GM18909 (cell line): ENCODE measurements around the gene KCNQ1OT1.

Experiments used
- ATAC-seq: cut with Tn5 transposase; IDR thresholded peaks from one replicate; pipeline ENCODE4 v1.9.1; 2021; ENCODE audit warnings: mild to moderate bottlenecking; ENCODE audit not compliant: unreplicated experiment, poor library complexity

KCNQ1OT1 gene

DNA sequence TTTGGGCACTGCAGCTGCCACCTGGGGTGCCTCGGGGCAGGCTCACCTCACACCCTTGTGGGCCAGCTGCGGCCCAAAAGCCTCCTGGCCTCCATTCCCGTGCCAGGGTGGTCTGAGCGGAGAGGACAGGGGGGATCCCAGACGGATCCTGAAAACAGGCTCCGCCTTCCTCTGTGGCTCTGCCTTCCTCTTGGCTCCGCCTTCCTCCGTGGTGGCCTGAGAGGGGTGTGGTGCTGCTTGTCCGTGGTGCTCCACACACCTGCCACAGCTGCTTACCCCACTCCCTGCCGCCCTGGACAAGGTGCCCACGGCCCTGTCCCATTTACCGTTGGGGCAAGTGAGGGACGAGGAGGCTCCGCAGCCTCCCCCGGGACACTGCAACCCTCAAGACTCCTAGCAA is 23.2 kb upstream of the KCNQ1OT1 start:
- no peak for ATAC-seq

DNA sequence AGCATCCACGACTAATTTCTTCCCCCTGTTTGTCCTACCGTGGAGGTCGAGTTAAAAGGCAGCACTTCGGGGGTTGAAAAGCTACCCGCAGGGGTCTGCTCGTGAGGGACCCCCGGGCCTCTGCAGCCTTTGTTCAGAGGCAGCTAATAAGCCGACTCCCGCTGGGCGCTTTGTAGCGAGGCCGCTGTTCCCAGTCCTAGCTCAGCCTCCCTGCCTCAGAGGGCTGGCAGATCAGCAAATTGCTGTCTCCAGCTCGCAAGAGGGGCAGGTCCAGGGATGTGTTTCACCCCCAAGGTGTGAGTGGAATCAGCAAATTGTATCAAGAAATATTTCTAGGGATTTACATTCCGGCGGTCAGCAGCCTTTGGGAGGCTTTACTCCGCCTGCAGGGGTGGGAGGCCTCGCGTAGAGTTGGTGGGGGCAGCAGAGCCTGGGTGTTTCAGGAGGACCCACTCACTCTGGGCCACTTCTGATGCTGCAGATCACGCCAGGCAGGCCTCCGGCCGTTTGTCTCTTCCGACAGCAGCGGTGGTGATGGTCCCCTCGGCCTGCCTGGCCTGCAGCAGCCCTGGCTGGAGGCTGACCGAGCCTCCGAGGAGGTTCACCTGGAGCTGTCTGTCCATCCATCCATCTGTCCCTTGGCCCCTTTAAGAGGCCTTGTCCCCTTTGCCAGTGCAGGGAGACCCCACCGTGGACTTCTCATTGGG is 21.6 kb upstream of the KCNQ1OT1 start:
- no peak for ATAC-seq

DNA sequence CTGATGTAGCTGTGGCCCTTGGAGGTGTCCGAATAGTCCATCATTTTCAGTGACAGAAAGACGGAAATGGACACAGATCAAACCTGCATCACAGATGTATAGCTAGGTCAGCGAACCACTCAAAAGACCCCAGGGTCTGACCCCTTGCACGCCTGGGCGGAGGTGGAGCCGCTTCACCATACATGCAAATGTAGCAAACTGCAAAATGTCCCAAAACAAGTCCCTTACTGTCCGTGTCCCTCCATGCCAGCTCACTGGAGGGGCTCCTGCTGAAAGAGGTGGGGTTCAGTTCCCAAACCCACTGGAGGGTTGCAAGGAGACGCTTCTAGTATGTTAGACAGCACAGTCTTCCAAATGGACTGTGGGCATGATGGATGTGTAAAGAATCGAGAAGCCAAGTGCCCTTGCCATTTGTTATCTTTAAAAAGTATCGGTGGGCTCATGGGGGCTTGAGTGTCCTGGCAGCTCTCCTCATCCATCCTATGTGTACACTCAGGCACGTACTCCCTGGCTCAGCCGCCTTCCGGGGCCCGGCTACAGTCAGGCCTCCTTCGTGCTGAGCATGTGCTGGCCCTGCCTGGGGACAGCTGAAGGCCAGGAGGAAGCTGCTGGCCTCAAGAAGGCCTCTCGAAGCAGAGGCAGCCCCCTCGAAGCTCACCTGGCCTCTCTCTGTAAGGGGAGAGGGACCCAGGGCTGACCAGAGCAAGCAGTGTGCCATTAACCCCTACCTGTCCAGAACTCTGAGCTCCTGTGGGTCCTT is 20.2 kb upstream of the KCNQ1OT1 start:
- no peak for ATAC-seq

DNA sequence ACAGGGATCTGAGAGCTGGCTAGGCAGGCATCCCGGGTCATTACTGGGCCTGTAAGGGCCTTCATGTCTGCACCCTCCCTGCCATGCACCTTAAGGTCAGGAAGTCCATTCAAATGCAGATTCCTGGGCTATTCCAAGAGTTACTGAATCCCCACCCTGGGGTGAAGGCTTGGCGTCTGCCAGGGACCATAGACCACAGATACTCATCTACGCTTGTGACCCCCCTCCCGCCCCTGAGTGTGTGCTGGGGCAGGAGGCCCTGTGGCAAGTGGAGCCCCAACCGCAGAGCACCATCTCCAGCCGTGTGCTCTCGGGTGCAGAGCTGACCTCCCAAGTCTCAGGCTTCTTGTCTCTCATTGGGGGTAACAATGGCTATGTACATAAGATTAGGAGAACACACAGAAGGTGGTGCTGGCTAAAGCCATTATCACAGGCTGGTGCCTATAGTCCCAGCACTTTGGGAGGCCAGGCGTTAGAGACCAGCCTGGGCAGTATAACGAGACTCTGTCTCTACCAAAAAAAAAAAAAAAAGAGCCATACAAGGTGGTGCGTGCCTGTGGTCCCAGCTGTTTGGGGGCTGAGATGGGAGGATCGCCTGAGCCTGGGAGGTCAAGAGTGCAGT is 19.1 kb upstream of the KCNQ1OT1 start:
- no peak for ATAC-seq

DNA sequence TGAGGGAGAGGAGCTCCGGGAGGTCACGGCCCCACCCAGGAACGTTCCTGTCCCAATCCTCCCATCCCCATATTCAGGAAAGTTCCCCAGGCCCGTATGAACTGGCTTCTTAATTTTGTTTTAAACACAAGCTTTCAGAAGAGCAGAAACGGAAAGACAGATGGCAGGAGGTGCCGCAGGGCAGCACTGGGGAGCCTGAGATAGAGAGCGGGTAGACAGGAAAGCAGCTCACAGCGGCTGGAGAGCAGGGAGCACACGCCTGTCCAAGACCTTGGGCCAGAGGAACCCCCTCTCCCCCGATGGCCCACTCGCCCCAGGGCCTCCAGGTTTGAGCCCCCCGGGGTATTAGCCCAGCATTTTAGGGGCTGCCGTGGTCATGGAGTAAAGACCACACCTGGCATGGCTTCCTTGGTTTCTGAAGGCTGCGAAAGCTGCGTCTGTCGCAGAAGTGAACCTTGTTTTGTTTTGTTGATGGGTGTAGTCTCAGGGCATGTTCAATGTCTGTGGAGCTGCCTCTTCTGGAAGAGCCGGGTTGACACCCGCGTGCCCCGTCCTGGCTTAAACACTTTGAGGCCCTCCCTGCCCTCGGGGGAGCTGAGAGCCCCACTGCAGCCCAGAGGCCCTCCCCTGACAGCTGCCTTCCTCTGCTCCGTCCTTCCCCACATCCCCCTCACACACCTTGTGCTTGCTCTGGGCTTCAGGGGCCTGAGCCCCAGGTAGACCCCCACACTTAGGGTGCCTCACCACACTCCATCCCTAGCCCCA is 17.9 kb upstream of the KCNQ1OT1 start:
- ATAC-seq = no peak

DNA sequence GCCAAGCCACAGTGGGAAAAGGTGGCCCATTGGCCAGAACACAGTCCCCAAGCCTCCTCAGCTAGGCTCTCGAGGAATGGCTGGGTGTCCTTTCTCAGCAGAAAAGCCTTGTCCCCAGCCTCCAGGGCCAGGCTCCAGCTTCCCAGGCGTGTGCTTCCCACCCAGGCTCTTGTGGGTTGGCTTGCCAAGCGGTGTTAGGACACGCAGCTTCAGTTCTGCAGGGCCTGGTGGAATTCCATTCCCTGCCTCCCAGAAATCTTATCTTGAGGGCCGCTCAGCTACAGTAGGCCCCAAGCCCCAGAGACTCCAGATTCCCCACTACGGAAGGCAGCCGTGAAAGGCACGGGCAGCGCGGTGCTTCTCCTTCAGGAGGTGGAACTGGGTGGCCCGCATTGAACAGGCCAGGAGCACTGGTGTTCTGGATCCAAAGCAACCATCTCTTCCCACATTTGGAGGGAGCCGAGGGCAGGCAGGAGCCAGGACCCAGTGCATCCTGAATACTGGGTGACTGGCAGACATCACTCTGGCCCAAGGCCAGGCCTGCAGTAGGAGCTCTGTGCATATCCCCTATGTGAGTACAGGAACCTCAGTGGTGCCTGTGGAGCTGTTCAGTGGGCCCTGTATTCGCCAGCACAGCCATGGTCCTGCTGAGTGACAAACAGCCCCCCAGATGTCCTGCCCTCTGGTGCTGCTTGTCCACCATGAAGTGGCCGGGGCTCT is 16.7 kb upstream of the KCNQ1OT1 start:
- no peak for ATAC-seq

DNA sequence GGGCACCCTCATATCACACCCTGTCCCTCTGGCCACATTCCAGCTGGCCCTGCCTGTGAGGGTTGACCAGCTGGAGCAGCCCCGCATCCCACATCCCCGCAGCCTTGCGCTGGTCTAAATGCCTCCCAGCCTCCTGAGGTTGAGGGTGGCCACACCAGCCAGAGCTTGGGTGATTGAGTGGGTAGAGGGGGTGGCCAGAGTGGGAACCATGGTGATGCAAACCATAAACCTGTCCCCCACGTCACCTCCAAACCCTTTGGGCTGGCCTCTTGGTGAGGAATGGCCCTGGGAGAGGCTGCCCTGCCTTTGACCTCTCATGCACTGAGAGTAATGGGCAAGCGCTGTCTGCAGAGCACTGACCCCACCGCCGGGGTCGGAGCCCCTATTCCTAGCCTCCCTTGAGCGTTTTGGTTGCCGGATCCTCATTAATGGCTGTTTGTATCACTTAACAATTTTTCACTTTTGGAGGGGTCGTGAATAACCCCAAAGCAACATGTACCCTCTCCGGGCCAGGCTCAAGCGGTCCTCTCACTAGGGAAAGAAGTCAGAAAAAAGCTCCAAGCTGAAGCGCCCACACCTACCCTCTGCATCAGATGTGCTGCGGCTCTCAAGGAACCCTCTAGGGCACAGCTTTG is 16.0 kb upstream of the KCNQ1OT1 start:
- no peak for ATAC-seq

DNA sequence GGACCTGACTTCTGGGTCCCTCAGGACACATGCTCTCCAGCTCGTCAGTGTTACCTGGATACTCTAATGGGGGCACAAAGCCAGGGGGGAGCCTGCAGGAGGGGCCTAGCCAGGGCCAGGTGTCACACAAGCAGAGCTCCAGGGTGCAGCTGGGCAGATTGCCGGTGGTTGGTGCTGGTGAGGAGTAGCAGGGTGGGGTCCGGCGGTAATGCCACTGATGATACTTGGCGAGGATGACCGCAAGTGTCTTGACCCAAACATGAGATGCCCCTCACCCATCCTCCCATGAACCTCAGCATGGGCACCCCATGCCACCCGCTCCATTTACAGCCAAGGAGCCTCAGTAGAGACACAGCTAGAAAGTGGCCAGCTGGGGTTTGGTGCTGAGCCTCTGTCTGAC is 15.1 kb upstream of the KCNQ1OT1 start:
- no peak for ATAC-seq

DNA sequence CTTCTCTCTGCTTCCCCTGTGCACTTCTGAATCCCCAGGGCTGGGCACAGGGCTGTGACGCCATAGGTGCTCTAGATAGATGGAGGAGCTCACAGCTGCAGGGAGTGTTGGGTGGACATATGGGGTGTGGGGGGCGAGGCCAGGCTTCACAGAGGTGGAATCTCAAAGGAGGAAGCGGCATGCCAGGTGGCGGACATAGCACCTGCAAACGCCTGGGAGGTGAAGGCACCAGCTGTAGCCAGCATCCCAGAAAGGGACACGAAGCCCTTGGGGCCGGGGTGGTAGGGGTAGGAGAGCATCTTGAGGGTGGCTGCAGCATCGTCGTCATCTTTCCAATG is 14.6 kb upstream of the KCNQ1OT1 start:
- no peak for ATAC-seq

DNA sequence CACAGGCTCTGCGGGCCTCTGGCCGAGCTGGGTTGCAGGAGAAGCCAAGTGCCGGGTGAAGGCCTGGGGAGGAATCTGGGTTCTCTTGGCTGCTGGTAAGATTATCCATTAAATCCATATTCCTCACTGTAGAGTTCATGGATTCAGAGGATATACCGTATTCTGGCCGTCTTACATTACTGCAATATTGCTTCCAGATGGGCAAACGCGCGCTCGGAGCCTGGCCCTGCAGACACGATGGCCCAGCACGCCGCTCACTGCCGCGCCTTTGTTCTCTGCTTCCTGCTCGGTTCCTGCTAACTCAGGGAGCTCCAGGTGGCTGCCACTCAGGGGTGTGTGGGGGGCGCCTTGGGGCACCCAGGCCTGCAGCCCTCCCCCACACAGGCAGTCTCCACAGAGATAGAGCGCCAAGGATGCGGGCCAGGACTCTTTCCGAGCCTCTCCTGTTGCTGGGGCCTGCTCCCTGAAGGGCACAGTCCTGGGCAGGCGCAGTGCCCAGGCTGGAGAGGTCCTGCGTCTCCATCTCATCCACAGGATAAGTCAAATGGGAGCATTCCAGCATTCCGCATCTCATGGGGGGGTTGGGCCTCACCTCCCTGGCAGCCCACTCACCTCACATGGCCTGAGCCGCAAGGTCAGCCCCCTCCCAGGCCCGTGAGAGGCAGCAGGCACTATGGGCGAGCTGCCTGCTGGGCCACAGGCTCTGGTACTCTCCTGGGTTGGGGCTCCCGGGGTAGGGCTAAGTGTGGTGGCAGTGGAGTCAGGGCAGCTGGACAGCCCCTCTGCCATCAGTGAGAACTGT is 14.1 kb upstream of the KCNQ1OT1 start:
- no peak for ATAC-seq

DNA sequence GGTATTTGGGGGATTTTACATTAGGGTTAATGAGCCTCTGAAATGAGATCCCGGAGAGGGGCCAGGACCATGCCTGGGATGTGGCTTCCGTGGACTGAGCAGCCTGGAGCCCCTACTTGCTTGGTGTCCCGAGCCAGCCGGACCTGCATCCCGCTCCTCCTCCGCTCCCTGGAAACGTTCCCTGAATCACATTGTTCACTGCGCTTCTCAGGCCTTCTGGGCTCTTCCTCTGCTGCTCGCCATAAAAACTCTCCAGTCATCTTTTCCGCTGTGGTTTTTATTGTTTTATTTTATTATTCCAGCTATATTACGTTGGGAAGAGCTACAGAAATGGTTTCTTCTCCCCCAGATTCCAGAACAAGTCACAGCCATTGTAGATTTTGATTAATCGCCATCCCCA is 13.3 kb upstream of the KCNQ1OT1 start:
- no peak for ATAC-seq

DNA sequence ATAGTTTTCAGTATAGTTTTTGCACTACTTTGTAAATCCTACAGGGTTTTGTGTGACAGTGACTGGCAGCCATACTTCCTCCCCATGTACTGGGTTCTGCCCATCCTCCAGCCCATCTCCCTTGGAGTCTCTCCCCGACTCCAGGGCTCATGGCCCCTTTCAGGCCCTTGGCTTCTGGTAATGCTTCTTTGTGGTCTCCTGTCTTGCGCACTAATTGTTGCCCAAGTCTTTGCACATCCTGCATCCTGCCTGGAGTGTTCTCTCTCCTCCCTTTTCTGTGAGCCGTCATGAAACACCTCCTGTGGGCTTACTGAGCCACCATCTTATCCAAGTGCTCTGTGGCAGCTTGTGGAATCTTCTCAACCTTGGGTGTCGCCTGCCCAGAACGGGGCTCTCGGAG is 11.4 kb upstream of the KCNQ1OT1 start:
- no peak for ATAC-seq

DNA sequence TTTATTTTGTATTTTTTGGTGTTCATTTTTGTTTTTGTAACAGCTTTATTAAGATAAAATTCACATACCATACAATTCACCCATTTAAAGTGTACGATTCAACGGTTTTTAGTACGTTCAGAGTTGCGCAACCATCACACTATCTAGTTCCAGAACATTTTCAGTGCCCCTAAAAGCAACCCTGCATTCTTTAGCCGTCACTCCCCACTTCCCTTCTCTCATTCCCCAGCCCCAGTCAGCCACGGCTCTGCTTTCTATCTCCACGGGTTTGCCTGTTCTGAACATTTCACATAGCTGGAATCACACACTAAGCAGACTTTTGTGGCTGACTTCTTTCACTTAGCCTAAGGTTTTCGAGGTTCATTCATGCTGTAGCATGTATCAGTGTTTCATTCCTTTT is 9.6 kb upstream of the KCNQ1OT1 start:
- no peak for ATAC-seq

DNA sequence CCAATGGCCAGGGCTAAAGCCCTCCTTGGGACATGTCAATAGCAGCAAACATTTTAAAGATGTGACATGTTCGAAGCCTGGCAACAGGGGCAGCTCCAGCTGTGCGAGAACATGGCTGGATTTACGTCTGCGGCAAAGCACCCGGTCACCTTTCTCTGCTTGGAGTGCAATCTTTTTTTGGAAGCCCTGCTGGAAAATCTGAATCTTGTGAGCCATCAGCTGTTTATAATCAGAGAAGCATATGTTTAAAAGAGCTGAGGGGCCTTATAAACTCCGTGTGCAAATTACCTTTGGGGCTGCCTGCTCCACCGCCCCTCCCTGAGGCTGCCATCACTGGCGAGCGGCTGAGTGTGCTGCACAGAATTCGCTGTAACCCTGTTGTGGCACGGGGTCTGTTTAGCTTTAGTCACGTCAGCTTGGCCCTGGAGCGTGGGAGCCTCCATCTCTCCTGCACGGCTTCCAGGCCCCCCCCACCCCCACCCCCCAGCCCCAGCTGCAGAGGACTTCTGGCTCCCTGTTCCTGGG is 9.0 kb upstream of the KCNQ1OT1 start:
- ATAC-seq = no peak

DNA sequence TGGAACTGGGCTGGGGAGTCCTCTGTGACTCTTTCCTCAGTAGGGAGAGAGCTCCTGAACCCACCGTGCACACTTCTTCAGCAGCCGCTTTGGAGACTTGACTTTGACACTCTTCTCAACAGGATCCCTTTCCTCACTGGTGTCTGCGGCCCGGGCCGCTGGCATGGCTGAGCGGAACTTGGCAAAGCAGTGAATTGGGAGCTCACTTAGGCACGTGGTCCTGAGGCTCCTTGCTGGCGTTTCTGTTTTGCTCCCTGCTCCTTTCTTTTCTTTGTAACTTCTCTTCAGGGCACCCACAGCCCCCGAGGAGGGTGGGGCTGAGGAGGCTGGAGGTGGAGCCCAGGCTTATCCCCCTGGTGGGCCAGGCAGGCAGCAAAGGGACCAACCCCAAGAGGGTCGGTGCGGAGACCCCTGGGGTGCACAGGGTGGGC is 8.4 kb upstream of the KCNQ1OT1 start:
- no peak for ATAC-seq

DNA sequence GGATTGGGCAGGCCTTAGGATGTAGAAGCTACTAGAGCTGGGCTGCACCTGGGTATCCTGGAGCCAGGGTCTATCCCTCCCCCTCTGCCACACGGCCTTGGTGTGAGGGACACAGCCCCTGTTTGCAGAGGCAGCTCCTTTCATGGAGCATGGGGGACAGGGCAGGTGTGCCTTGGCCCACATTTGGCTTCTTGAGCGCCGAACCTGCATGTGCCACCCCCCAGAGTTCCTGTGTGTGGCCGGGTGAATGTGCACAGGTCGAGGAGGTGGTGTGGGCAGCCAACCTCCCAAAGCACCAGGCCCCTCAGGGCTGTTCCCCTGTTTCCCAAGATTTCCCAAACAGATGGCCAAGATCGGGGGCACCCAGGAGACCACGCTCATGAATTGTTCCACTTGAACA is 7.9 kb upstream of the KCNQ1OT1 start:
- ATAC-seq = no peak

DNA sequence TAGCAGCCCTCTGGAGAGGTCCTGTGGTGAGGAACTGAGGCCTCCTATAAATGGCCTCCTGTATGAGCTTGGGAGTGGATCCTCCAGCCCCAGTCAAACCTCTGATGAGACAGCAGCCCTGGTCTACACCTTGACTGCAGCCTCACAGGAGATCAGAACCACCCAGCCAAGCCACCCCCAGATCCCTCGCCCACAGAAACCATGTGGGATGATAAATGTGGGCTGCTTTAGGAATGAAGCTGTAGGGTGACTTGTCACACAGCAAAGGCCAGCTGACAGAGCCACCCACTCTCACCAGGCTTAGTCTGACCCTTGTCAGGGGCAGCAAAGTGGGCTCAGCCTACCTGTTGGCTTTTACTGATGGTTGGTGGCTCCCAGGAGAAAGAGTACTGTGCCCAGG is 6.5 kb upstream of the KCNQ1OT1 start:
- no peak for ATAC-seq

DNA sequence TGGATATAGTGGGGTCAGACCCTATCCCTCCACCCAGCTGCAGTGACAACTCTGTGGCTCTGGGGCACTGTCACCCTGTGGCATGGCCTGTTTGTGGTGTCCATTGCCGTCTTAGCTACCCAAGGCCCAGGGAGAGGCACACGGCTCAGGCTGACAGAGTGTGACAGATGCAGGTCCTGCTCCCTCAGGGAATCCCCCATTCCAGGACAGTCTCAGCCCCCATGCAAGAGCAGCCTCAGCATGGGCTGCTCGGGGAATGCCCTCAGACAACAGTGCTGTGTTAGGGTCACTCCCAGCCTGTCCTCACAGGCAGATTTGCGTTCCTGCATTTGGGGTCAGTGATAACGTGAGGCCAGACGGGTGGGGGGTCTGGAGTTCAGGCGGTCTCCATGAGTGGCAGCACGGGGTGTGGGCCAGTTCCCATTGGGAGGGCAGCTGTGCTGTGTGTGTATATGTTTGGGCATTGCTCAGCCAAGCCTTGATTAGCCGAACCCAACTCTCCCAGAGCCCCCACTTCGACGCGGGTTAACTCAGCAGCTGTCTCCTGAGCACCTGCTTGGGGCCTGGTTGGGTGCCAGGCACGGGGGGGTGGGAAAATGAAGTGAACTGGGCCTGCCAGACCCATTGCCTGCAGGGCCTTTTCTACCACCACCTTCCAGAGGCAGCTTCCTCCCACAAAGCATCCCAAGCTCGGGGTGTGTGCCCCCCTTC is 5.3 kb upstream of the KCNQ1OT1 start:
- no peak for ATAC-seq
